Measurements from ENCODE around the gene OSMR.

GRCh38 chr5:38830521-38831051, 15.2 kb upstream of the OSMR start:
- TF ChIP-seq, protein P1, sequence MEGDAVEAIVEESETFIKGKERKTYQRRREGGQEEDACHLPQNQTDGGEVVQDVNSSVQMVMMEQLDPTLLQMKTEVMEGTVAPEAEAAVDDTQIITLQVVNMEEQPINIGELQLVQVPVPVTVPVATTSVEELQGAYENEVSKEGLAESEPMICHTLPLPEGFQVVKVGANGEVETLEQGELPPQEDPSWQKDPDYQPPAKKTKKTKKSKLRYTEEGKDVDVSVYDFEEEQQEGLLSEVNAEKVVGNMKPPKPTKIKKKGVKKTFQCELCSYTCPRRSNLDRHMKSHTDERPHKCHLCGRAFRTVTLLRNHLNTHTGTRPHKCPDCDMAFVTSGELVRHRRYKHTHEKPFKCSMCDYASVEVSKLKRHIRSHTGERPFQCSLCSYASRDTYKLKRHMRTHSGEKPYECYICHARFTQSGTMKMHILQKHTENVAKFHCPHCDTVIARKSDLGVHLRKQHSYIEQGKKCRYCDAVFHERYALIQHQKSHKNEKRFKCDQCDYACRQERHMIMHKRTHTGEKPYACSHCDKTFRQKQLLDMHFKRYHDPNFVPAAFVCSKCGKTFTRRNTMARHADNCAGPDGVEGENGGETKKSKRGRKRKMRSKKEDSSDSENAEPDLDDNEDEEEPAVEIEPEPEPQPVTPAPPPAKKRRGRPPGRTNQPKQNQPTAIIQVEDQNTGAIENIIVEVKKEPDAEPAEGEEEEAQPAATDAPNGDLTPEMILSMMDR (conservative IDR thresholded peaks at IDR 0.05 in 1 of 2, IDR thresholded peaks at IDR 0.05 in 1 of 2; ENCODE audit: extremely low read depth in 1 of 2, insufficient read depth in 1 of 2, low read depth in 1 of 2, low read length in 2 of 2): peak in 1 of 2 donors; percentile 13
- TF ChIP-seq EZH2 (IDR thresholded peaks at IDR 0.05; ENCODE audit: borderline replicate concordance, low read length): no peak
